Neural cell (in vitro differentiated cells): ENCODE measurements around the gene MYO3B.
"Not testable (repeated sequence)": the region's sequence is repeated elsewhere in the genome, so short reads cannot be mapped to it uniquely, and the experiment has no call there.

Experiments used
- CTCF ChIP-seq: fragments of 450-650 bp; IDR thresholded peaks from 2 replicates; pipeline ENCODE4 v1.5.1; 2014; ENCODE audit warnings: antibody characterized with exemption, mild to moderate bottlenecking, moderate library complexity; ENCODE audit not compliant: poor library complexity, severe bottlenecking
- EP300 ChIP-seq: fragments of 450-650 bp; conservative IDR thresholded peaks from 2 replicates; pipeline ENCODE4 v1.6.1; 2014; ENCODE audit warnings: antibody characterized with exemption, mild to moderate bottlenecking, moderate library complexity; ENCODE audit not compliant: poor library complexity, severe bottlenecking
- EZH2 ChIP-seq: fragments of 200-600, 300-800 bp; shearing (Covaris generic), sonication (generic); IDR thresholded peaks from 2 replicates; pipeline ENCODE4 v1.6.1; 2014; ENCODE audit warnings: antibody characterized with exemption, low read length, borderline replicate concordance, mild to moderate bottlenecking; ENCODE audit not compliant: insufficient read depth, poor library complexity, severe bottlenecking
- MXI1 ChIP-seq: fragments of 450-650 bp; conservative IDR thresholded peaks from 2 replicates; pipeline ENCODE4 v1.6.1; 2014; ENCODE audit warnings: antibody characterized with exemption, mild to moderate bottlenecking; ENCODE audit not compliant: poor library complexity, severe bottlenecking
- POLR2AphosphoS5 ChIP-seq: IDR thresholded peaks from 2 replicates; pipeline ENCODE4 v1.6.1; 2012
- REST ChIP-seq: IDR thresholded peaks from 2 replicates; pipeline ENCODE4 v1.6.1; 2012; ENCODE audit warnings: borderline replicate concordance

DNA sequence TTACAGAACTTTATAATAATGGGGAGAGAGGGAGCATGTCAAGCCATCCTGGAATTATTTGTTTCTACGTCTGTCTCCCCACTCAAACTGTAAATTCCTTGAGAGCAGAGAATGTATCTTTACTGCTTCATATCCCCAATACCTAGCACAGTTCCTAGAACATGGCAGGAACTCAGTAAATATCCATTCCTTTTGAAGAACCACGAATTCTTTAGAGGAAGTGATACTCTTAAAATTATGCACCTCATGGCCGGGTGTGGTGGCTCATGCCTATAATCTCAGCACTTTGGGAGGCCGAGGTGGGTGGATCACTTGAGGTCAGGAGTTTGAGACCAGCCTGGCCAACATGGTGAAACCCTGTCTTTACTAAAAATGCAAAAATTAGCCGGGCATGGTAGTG, 171.3 kb downstream of the MYO3B start:
- TF ChIP-seq EP300, CTCF, POLR2AphosphoS5, MXI1, EZH2, REST: not testable (repeated sequence)
